SK-N-SH treated with all-trans-retinoic acid at 6 μM for 48 hours (cell line): ENCODE results near the gene LTN1.
A peak's percentile ranks its signal among the peaks of the same experiment; 100 is the strongest.

Source experiments
- ATAC-seq: fragments of 200-7000 bp; cut with Tn5 transposase; 3 replicates; pipeline ENCODE4 v1.9.1; 2020; ENCODE audit warnings: mild to moderate bottlenecking, moderate library complexity
- ARNTL ChIP-seq: fragments of 450-650 bp; formaldehyde crosslinking; IDR thresholded peaks from 2 replicates; pipeline ENCODE4 v1.5.0; 2020; ENCODE audit warnings: low read depth, mild to moderate bottlenecking, moderate library complexity, borderline replicate concordance
- BACH2 ChIP-seq: fragments of 250-450 bp; sonication (Bioruptor Pico); IDR thresholded peaks from 2 replicates; pipeline ENCODE4 v1.9.0; 2021; ENCODE audit warnings: mild to moderate bottlenecking, borderline replicate concordance
- CREB5 ChIP-seq: fragments of 250-450 bp; sonication (Bioruptor Pico); IDR thresholded peaks from 2 replicates; pipeline ENCODE4 v1.5.1; 2020; ENCODE audit warnings: low read depth, mild to moderate bottlenecking, moderate library complexity
- CSDC2 ChIP-seq: fragments of 250-450 bp; sonication (Bioruptor Pico); IDR thresholded peaks from 2 replicates; pipeline ENCODE4 v1.5.0; 2020; ENCODE audit warnings: mild to moderate bottlenecking, moderate library complexity
- CSRNP3 ChIP-seq: fragments of 250-450 bp; sonication (Bioruptor Pico); IDR thresholded peaks from 2 replicates; pipeline ENCODE4 v1.5.1; 2021; ENCODE audit warnings: mild to moderate bottlenecking, moderate library complexity
- GLIS3 ChIP-seq: fragments of 250-450 bp; sonication (Bioruptor Pico); IDR thresholded peaks from 2 replicates; pipeline ENCODE4 v1.5.0; 2020; ENCODE audit warnings: mild to moderate bottlenecking, moderate library complexity
- ISL1 ChIP-seq: fragments of 250-450 bp; sonication (Bioruptor Pico); IDR thresholded peaks from 2 replicates; pipeline ENCODE4 v2.1.2; 2022; ENCODE audit warnings: mild to moderate bottlenecking, moderate library complexity
- OSR1 ChIP-seq: fragments of 250-450 bp; sonication (Bioruptor Pico); IDR thresholded peaks from 2 replicates; pipeline ENCODE4 v1.8.0; 2022; ENCODE audit warnings: moderate library complexity, mild to moderate bottlenecking, inconsistent platforms
- POU6F1 ChIP-seq: fragments of 250-450 bp; sonication (Bioruptor Pico); IDR thresholded peaks from 2 replicates; pipeline ENCODE4 v1.8.0; 2021; ENCODE audit warnings: low read depth, mild to moderate bottlenecking, moderate library complexity, borderline replicate concordance
- PPARA ChIP-seq: fragments of 250-450 bp; sonication (Bioruptor Pico); IDR thresholded peaks from 2 replicates; pipeline ENCODE4 v1.5.0; 2020; ENCODE audit warnings: mild to moderate bottlenecking, borderline replicate concordance
- RARB ChIP-seq: fragments of 250-450 bp; sonication (Bioruptor Pico); IDR thresholded peaks from 2 replicates; pipeline ENCODE4 v1.8.0; 2021; ENCODE audit warnings: mild to moderate bottlenecking, moderate library complexity
- SNAI2 ChIP-seq: fragments of 250-450 bp; sonication (Bioruptor Pico); IDR thresholded peaks from 2 replicates; pipeline ENCODE4 v1.5.0; 2020; ENCODE audit warnings: mild to moderate bottlenecking, moderate library complexity
- TOX ChIP-seq: fragments of 250-450 bp; sonication (Bioruptor Pico); IDR thresholded peaks from 2 replicates; pipeline ENCODE4 v1.8.0; 2021; ENCODE audit warnings: mild to moderate bottlenecking, moderate library complexity, borderline replicate concordance
- TSHZ2 ChIP-seq: fragments of 250-450 bp; sonication (Bioruptor Pico); IDR thresholded peaks from 2 replicates; pipeline ENCODE4 v1.5.0; 2020; ENCODE audit warnings: mild to moderate bottlenecking, moderate library complexity
- ZC3H10 ChIP-seq: fragments of 250-450 bp; sonication (Bioruptor Pico); IDR thresholded peaks from 2 replicates; pipeline ENCODE4 v1.5.1; 2021; ENCODE audit warnings: mild to moderate bottlenecking, moderate library complexity
- ZFP3 ChIP-seq: fragments of 250-450 bp; sonication (Bioruptor Pico); IDR thresholded peaks from 2 replicates; pipeline ENCODE4 v1.5.0; 2020; ENCODE audit warnings: mild to moderate bottlenecking, moderate library complexity
- ZFP30 ChIP-seq: fragments of 450-650 bp; formaldehyde crosslinking; IDR thresholded peaks from 2 replicates; pipeline ENCODE4 v1.5.0; 2022; ENCODE audit warnings: mild to moderate bottlenecking, moderate library complexity
- ZNF565 ChIP-seq: fragments of 450-650 bp; formaldehyde crosslinking; conservative IDR thresholded peaks from 2 replicates; pipeline ENCODE4 v1.5.0; 2020; ENCODE audit warnings: low read depth, mild to moderate bottlenecking, moderate library complexity
- ZNF70 ChIP-seq: fragments of 450-650 bp; formaldehyde crosslinking; IDR thresholded peaks from 2 replicates; pipeline ENCODE4 v1.5.0; 2020; ENCODE audit warnings: mild to moderate bottlenecking, moderate library complexity
- ZNF8 ChIP-seq: fragments of 450-650 bp; formaldehyde crosslinking; IDR thresholded peaks from 2 replicates; pipeline ENCODE4 v1.5.0; 2020; ENCODE audit warnings: mild to moderate bottlenecking, moderate library complexity

LTN1 gene

GRCh38 chr21:28949318-28949717 is 43.4 kb downstream of the LTN1 start:
- ATAC-seq = no peak
- TF ChIP-seq ZFP30 (no peak), RARB (CRISPR knock-in tag) (no peak), ZFP3 (CRISPR knock-in tag) (no peak), CREB5 (CRISPR knock-in tag) (no peak), TOX (CRISPR knock-in tag) (no peak), OSR1 (no peak), GLIS3 (no peak)

GRCh38 chr21:28944296-28944695 is 48.4 kb downstream of the LTN1 start:
- no peak for ATAC-seq
- TF ChIP-seq TSHZ2 (CRISPR knock-in tag) = no peak
- 0 out of 2 replicates have a peak, but pooled peaks have one; percentile 21 for TF ChIP-seq ISL1 (CRISPR knock-in tag)

- no peak for ATAC-seq
- TF ChIP-seq PPARA (CRISPR knock-in tag) (no peak), SNAI2 (no peak), TSHZ2 (CRISPR knock-in tag) (no peak), ZNF8 (CRISPR knock-in tag) (no peak), ZC3H10 (CRISPR knock-in tag) (no peak), RARB (CRISPR knock-in tag) (no peak), BACH2 (CRISPR knock-in tag) (no peak), TOX (CRISPR knock-in tag) (no peak), ZFP30 (no peak), OSR1 (no peak), GLIS3 (no peak), ZFP3 (CRISPR knock-in tag) (no peak), CSRNP3 (CRISPR knock-in tag) (no peak), CREB5 (CRISPR knock-in tag) (no peak), ARNTL (CRISPR knock-in tag) (no peak), ZNF70 (CRISPR knock-in tag) (no peak), ZNF565 (CRISPR knock-in tag) (no peak)
Observed at GRCh38 chr21:28943631-28944030, 49.0 kb downstream of the LTN1 start.

- TF ChIP-seq BACH2 (CRISPR knock-in tag) (no peak), ZNF70 (CRISPR knock-in tag) (no peak), TOX (CRISPR knock-in tag) (no peak), ZC3H10 (CRISPR knock-in tag) (no peak), POU6F1 (CRISPR knock-in tag) (no peak), GLIS3 (no peak), RARB (CRISPR knock-in tag) (no peak), CSDC2 (CRISPR knock-in tag) (no peak)
- ATAC-seq = no peak
Observed at GRCh38 chr21:28938726-28939125, 54.0 kb downstream of the LTN1 start.
